ENCODE measurements around the gene MAP1LC3B2.

MAP1LC3B2 gene

DNA sequence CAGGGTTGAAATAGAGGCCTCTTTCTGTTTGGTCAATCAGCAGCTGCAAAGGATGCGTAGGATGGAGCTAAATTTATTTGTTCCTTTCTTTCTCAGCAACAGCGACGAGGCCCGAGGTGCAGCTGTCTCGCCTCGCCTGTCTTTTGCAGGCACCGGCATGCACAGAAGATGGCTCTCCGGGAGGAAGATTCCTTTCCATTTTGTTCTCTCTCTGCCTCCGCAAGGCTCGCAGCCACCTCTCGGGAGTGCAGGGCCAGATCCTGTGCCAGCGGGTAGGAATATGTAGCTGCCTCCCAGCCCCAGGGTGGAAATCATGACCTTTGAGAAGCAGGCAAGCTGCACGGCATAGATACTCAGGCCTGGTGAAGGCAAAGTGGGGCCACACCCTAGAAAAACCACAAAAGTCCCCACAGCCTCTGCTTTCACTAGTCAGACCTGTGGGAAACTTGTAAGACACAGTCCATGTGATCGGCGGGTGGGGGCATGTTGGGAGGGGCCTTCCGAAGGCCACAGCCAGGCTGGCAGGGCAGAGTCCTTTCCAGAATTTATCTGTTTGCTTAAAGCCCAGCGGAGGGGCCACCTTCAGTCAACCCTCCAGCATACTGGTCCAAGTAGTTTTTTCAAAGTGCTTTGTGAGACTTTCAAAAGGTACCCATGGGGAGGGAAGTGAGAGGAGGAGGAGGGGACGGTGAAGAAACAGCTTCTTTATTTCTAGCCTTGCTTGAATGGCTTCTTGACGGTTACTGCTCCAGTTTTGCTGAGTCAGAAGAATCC, at the start of gene MAP1LC3B2:
Gene MAP1LC3B2 (plus strand): TSS at position 220 of the 774 bp plus-strand sequence. CDS start 16,562 bp downstream, outside the sequence.
- Histone ChIP-seq H3K9ac (ENCODE audit: low read depth, low read length, poor library complexity, severe bottlenecking) (peak within 1 kb of the TSS; percentile 99), H3K4me3 (ENCODE audit: low read length, poor library complexity, severe bottlenecking) (peak within 1 kb of the TSS; percentile 81), H4K20me1 (ENCODE audit: insufficient read depth, low read length, poor library complexity, severe bottlenecking) (no peaks in the 10 kb centered on the region), H3K9me2 (replicated peaks; ENCODE audit: low read depth, low read length) (no peaks in the 10 kb centered on the region), H2AFZ (ENCODE audit: low read length) (no peak within 1 kb of the TSS), H3K9me3 (ENCODE audit: insufficient read depth, low read depth, low read length) (peaks cover 18% of the 10 kb centered on the region; the same call in 1 of the 2 replicates), H3F3A (ENCODE audit: low read depth) (peaks cover 16% of the 10 kb centered on the region), H3K79me2 (ENCODE audit: insufficient read depth, low read length) (peaks cover 28% of the 10 kb centered on the region), H3K4me2 (ENCODE audit: low read depth, low read length, poor library complexity, severe bottlenecking) (peak within 1 kb of the TSS; percentile 94), H3K27me3 (ENCODE audit: insufficient read depth, low read length, poor library complexity, severe bottlenecking) (no peaks in the 10 kb centered on the region), H3K4me1 (ENCODE audit: insufficient read depth, low read length, poor library complexity, severe bottlenecking) (peaks cover 60% of the 10 kb centered on the region), H3K36me3 (ENCODE audit: insufficient read depth, low read length) (no peaks in the 10 kb centered on the region; the same call in 1 of the 2 replicates)
- TF ChIP-seq, protein P1, sequence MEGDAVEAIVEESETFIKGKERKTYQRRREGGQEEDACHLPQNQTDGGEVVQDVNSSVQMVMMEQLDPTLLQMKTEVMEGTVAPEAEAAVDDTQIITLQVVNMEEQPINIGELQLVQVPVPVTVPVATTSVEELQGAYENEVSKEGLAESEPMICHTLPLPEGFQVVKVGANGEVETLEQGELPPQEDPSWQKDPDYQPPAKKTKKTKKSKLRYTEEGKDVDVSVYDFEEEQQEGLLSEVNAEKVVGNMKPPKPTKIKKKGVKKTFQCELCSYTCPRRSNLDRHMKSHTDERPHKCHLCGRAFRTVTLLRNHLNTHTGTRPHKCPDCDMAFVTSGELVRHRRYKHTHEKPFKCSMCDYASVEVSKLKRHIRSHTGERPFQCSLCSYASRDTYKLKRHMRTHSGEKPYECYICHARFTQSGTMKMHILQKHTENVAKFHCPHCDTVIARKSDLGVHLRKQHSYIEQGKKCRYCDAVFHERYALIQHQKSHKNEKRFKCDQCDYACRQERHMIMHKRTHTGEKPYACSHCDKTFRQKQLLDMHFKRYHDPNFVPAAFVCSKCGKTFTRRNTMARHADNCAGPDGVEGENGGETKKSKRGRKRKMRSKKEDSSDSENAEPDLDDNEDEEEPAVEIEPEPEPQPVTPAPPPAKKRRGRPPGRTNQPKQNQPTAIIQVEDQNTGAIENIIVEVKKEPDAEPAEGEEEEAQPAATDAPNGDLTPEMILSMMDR (conservative IDR thresholded peaks at IDR 0.05; ENCODE audit: low read length): no peak
- no peak for TF ChIP-seq EZH2phosphoT487 (IDR thresholded peaks at IDR 0.05; ENCODE audit: borderline replicate concordance)

DNA sequence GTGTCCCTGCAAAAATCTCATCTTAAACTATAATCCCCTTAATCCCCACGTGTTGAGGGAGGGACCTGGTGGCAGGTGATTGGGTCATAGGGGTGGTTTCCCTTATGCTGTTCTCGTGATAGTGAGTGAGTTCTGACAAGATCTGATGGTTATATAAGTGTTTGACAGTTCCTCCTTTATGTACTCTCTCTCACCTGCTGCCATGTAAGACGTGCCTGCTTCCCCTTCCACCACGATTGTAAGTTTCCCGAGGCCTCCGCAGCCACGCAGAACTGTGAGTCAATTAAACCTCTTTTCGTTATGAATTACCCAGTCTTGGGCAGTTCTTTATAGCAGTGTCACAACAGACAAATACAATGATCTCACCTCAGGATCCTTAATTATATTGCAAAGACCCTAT, 45.2 kb upstream of the MAP1LC3B2 start:
- Histone ChIP-seq H3K9ac (ENCODE audit: low read depth, low read length, poor library complexity, severe bottlenecking) (no peak overlapping the region), H2AFZ (ENCODE audit: low read length) (no peak overlapping the region), H3K9me2 (replicated peaks; ENCODE audit: low read depth, low read length) (no peaks in the 10 kb centered on the region), H3K9me3 (ENCODE audit: insufficient read depth, low read depth, low read length) (no peaks in the 10 kb centered on the region), H3K4me3 (ENCODE audit: low read length, poor library complexity, severe bottlenecking) (no peak overlapping the region), H3K36me3 (ENCODE audit: insufficient read depth, low read length) (no peaks in the 10 kb centered on the region), H3F3A (ENCODE audit: low read depth) (no peaks in the 10 kb centered on the region), H4K20me1 (ENCODE audit: insufficient read depth, low read length, poor library complexity, severe bottlenecking) (no peaks in the 10 kb centered on the region), H3K4me2 (ENCODE audit: low read depth, low read length, poor library complexity, severe bottlenecking) (no peak overlapping the region), H3K27me3 (ENCODE audit: insufficient read depth, low read length, poor library complexity, severe bottlenecking) (no peaks in the 10 kb centered on the region), H3K79me2 (ENCODE audit: insufficient read depth, low read length) (no peaks in the 10 kb centered on the region), H3K4me1 (ENCODE audit: insufficient read depth, low read length, poor library complexity, severe bottlenecking) (no peaks in the 10 kb centered on the region)
- TF ChIP-seq, protein P1 (conservative IDR thresholded peaks at IDR 0.05; ENCODE audit: low read length): no peak
- no peak for TF ChIP-seq EZH2phosphoT487 (IDR thresholded peaks at IDR 0.05; ENCODE audit: borderline replicate concordance)

DNA sequence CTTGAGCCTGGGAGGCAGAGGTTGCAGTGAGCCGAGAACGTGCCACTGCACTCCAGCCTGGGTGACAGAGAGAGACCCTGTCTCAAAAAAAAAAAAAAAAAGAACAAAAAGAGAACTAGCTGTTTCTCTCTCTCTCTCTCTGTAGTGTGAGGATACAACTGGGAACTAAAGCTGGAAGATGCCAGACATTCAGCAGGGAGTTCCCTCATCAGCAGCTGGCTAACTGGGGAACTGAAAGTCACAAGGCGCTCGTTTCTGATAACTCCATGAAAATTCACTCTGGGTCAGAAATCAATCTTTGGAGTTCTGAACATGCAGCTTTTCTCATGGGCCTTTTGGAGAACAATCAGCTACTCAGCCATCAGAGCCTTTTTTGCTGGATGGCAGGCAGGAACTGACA, 43.5 kb upstream of the MAP1LC3B2 start:
- no peaks in the 10 kb centered on the region for H3K9me2 ChIP-seq (replicated peaks; ENCODE audit: low read depth, low read length)
- H3F3A ChIP-seq (ENCODE audit: low read depth): no peaks in the 10 kb centered on the region
- no peak overlapping the region for H3K9ac ChIP-seq (ENCODE audit: low read depth, low read length, poor library complexity, severe bottlenecking)
- H3K4me2 ChIP-seq (ENCODE audit: low read depth, low read length, poor library complexity, severe bottlenecking): no peak overlapping the region
- no peaks in the 10 kb centered on the region for H3K79me2 ChIP-seq (ENCODE audit: insufficient read depth, low read length)
- no peak overlapping the region for H3K4me3 ChIP-seq (ENCODE audit: low read length, poor library complexity, severe bottlenecking)
- no peaks in the 10 kb centered on the region for H3K36me3 ChIP-seq (ENCODE audit: insufficient read depth, low read length)
- peaks cover 3% of the 10 kb centered on the region for H3K4me1 ChIP-seq (ENCODE audit: insufficient read depth, low read length, poor library complexity, severe bottlenecking)
- H3K9me3 ChIP-seq (ENCODE audit: insufficient read depth, low read depth, low read length): no peaks in the 10 kb centered on the region
- H2AFZ ChIP-seq (ENCODE audit: low read length): no peak overlapping the region
- H4K20me1 ChIP-seq (ENCODE audit: insufficient read depth, low read length, poor library complexity, severe bottlenecking): no peaks in the 10 kb centered on the region
- H3K27me3 ChIP-seq (ENCODE audit: insufficient read depth, low read length, poor library complexity, severe bottlenecking): no peaks in the 10 kb centered on the region
- no peak for TF ChIP-seq EZH2phosphoT487 (IDR thresholded peaks at IDR 0.05; ENCODE audit: borderline replicate concordance)
- TF ChIP-seq, protein P1 (conservative IDR thresholded peaks at IDR 0.05; ENCODE audit: low read length): no peak

Data from Loucy (cell line).